H9 (cell line): ENCODE data around the gene TM9SF1. TPM values are rescaled to one million over a fixed set of nuclear protein-coding genes. Genes with fewer than 3 reads are reported as not detected.

Source experiments
- DNase-seq: peaks from one replicate; pipeline ENCODE4 v3.0.0-alpha.2; 2017
- H2AFZ ChIP-seq: one replicate; pipeline ENCODE4 v1.6.1; 2013; ENCODE audit warnings: mild to moderate bottlenecking, low read length, control low read depth, moderate library complexity
- H2AK5ac ChIP-seq: 2 replicates; pipeline ENCODE4 v1.6.1; 2013; ENCODE audit warnings: low read length, control low read depth, mixed read lengths; ENCODE audit not compliant: insufficient read length
- H2BK120ac ChIP-seq: one replicate; pipeline ENCODE4 v1.6.1; 2013; ENCODE audit warnings: low read depth, mild to moderate bottlenecking, low read length, control low read depth, inconsistent platforms; ENCODE audit not compliant: poor library complexity, severe bottlenecking
- H2BK12ac ChIP-seq: 2 replicates; pipeline ENCODE4 v1.6.1; 2013; ENCODE audit warnings: low read length, control low read depth, mixed read lengths, low read depth; ENCODE audit not compliant: insufficient read length
- H2BK15ac ChIP-seq: 2 replicates; pipeline ENCODE4 v1.6.1; 2013; ENCODE audit warnings: low read depth, low read length, control low read depth
- H2BK20ac ChIP-seq: one replicate; pipeline ENCODE4 v1.6.1; 2013; ENCODE audit warnings: low read depth, mild to moderate bottlenecking, low read length, control low read depth, inconsistent platforms; ENCODE audit not compliant: poor library complexity, severe bottlenecking
- H2BK5ac ChIP-seq: 2 replicates; pipeline ENCODE4 v1.6.1; 2013; ENCODE audit warnings: low read length, control low read depth, mixed read lengths; ENCODE audit not compliant: insufficient read length
- H3K14ac ChIP-seq: 2 replicates; pipeline ENCODE4 v1.6.1; 2013; ENCODE audit warnings: low read length, control low read depth; ENCODE audit not compliant: insufficient read depth
- H3K18ac ChIP-seq: 2 replicates; pipeline ENCODE4 v1.6.1; 2013; ENCODE audit warnings: low read depth, mild to moderate bottlenecking, mixed read lengths, low read length, control low read depth; ENCODE audit not compliant: insufficient read length
- H3K23ac ChIP-seq: 2 replicates; pipeline ENCODE4 v1.6.1; 2013; ENCODE audit warnings: low read length, control low read depth, mixed read lengths, low read depth; ENCODE audit not compliant: insufficient read length
- H3K23me2 ChIP-seq: 2 replicates; pipeline ENCODE4 v1.6.1; 2013; ENCODE audit warnings: low read depth, mild to moderate bottlenecking, mixed read lengths, low read length, control low read depth; ENCODE audit not compliant: insufficient read length, poor library complexity, severe bottlenecking
- H3K27ac ChIP-seq: 2 replicates; pipeline ENCODE4 v1.5.1; 2013; ENCODE audit warnings: low read length, control low read depth, mixed read lengths, low read depth; ENCODE audit not compliant: insufficient read length
- H3K27me3 ChIP-seq: 2 replicates; pipeline ENCODE4 v1.6.1; 2013; ENCODE audit warnings: low read length, control low read depth, inconsistent platforms; ENCODE audit not compliant: insufficient read depth
- H3K4ac ChIP-seq: 2 replicates; pipeline ENCODE4 v1.6.1; 2013; ENCODE audit warnings: low read depth, mild to moderate bottlenecking, control low read depth, inconsistent platforms, low read length, moderate library complexity
- H3K4me1 ChIP-seq: 2 replicates; pipeline ENCODE4 v1.6.1; 2013; ENCODE audit warnings: low read length, control low read depth, inconsistent platforms; ENCODE audit not compliant: insufficient read depth
- H3K4me2 ChIP-seq: 2 replicates; pipeline ENCODE4 v1.6.1; 2013; ENCODE audit warnings: low read length, control low read depth, mixed read lengths; ENCODE audit not compliant: insufficient read length, insufficient read depth
- H3K56ac ChIP-seq: 2 replicates; pipeline ENCODE4 v1.6.1; 2013; ENCODE audit warnings: low read depth, mild to moderate bottlenecking, mixed read lengths, low read length, control low read depth; ENCODE audit not compliant: insufficient read length
- H3K79me1 ChIP-seq: 2 replicates; pipeline ENCODE4 v1.6.1; 2013; ENCODE audit warnings: low read depth, mild to moderate bottlenecking, moderate library complexity, low read length, control low read depth, inconsistent platforms; ENCODE audit not compliant: insufficient read depth, poor library complexity, severe bottlenecking
- H3K79me2 ChIP-seq: 2 replicates; pipeline ENCODE4 v1.6.1; 2013; ENCODE audit warnings: low read length, control low read depth, inconsistent platforms; ENCODE audit not compliant: insufficient read depth
- H3K9ac ChIP-seq: 2 replicates; pipeline ENCODE4 v1.6.1; 2013; ENCODE audit warnings: low read length, control low read depth, mixed read lengths; ENCODE audit not compliant: insufficient read length; ENCODE audit errors: extremely low read depth
- H3K9me3 ChIP-seq: one replicate; pipeline ENCODE4 v1.6.1; 2013; ENCODE audit warnings: low read depth, low read length, inconsistent platforms; ENCODE audit not compliant: control insufficient read depth
- H3T11ph ChIP-seq: one replicate; pipeline ENCODE4 v1.6.1; 2013; ENCODE audit warnings: mild to moderate bottlenecking, low read length, control low read depth, inconsistent platforms
- H4K20me1 ChIP-seq: one replicate; pipeline ENCODE4 v1.6.1; 2013; ENCODE audit not compliant: control insufficient read depth, insufficient read length, insufficient read depth
- H4K5ac ChIP-seq: 2 replicates; pipeline ENCODE4 v1.6.1; 2013; ENCODE audit warnings: low read depth, mild to moderate bottlenecking, mixed read lengths, low read length, control low read depth; ENCODE audit not compliant: insufficient read length
- H4K8ac ChIP-seq: replicated peaks from 2 replicates; pipeline ENCODE4 v1.6.1; 2013; ENCODE audit warnings: low read length, control low read depth, mixed read lengths, low read depth; ENCODE audit not compliant: insufficient read length
- H4K91ac ChIP-seq: 2 replicates; pipeline ENCODE4 v1.6.1; 2013; ENCODE audit warnings: low read depth, mild to moderate bottlenecking, moderate library complexity, mixed read lengths, low read length, control low read depth; ENCODE audit not compliant: insufficient read length
- H3K27ac Mint-ChIP-seq, 3 experiments: 2 replicates in 2 of 3; 3 replicates in 1 of 3; pipeline ENCODE4 v1.8.0; 2020 to 2021; ENCODE audit warnings: mixed read lengths in 3 of 3, mild to moderate bottlenecking in 1 of 3, moderate library complexity in 1 of 3
- H3K27me3 Mint-ChIP-seq: 2 replicates; pipeline ENCODE4 v1.8.0; 2021; ENCODE audit warnings: low read depth, mild to moderate bottlenecking, moderate library complexity, mixed read lengths
- H3K36me3 Mint-ChIP-seq, 3 experiments: 2 replicates in 2 of 3; 3 replicates in 1 of 3; pipeline ENCODE4 v1.8.0; 2020 to 2021; ENCODE audit warnings: low read depth in 3 of 3, mixed read lengths in 3 of 3; ENCODE audit not compliant: insufficient read depth in 1 of 3
- H3K4me1 Mint-ChIP-seq, 2 experiments: 2 replicates each; pipeline ENCODE4 v1.8.0; 2020; ENCODE audit warnings: mixed read lengths in 2 of 2
- H3K4me3 Mint-ChIP-seq, 2 experiments: 2 replicates in 1 of 2; 3 replicates in 1 of 2; pipeline ENCODE4 v1.8.0; 2020 to 2021; ENCODE audit warnings: mild to moderate bottlenecking in 2 of 2, mixed read lengths in 2 of 2, moderate library complexity in 1 of 2
- H3K9me3 Mint-ChIP-seq, 2 experiments: 2 replicates in 1 of 2; 3 replicates in 1 of 2; pipeline ENCODE4 v1.8.0; 2020; ENCODE audit warnings: mild to moderate bottlenecking in 2 of 2, mixed read lengths in 2 of 2, moderate library complexity in 1 of 2
- WGBS: extraction: QIAGEN DNeasy Blood & Tissue Kit; methylation state at CpG from one replicate; pipeline ENCODE4 v1.1.7; 2013; ENCODE audit warnings: missing lambda C conversion rate, low lambda C conversion rate, mixed read lengths; ENCODE audit not compliant: insufficient read length; ENCODE audit errors: extremely low coverage; 5-methylcytosine and 5-hydroxymethylcytosine counted together
- total RNA-seq: library from RNA; stranded (reverse); gene quantifications from 2 replicates; pipeline ENCODE4 v1.2.1, GENCODE V29; 2021
- TF ChIP-seq, protein P1 (sequence below): fragments of 200-600 bp; sonication (generic); conservative IDR thresholded peaks from 3 replicates; pipeline ENCODE4 v1.8.0; 2021; ENCODE audit warnings: antibody characterized with exemption, mild to moderate bottlenecking

The TM9SF1 gene
- total RNA-seq, 1 experiment from 2014 or later = 31.6 TPM

DNA sequence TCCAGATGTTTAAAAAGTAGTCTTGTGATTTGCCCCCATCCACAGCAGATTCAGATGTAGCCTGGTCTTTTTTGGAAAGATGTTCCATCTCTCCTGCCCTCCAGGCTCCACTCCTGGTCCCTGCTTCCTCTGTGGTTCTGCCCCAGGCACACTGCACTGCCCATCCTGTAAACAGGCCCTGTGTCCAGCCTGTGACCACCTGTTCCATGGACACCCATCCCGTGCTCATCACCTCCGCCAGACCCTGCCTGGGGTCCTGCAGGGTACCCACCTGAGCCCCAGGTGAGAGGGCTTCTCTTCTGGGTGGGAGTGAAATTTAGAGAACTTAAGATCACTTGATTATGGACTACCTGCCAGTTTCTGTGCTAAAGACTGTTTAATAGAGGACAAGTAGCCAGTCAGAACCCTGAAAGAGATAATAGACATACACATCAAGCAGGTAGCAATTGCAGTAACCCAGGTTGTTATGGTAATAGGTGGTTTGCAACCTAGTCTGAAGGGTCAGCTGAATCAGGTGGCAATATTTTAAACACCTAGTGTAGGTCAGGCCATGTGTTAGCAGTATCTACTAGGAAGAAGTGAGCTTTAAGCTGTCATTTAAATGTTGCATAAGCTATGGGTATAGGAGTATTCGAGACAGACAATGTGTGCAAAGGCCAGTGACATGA, 45.8 kb downstream of the TM9SF1 start:
- Mint-ChIP-seq H3K9me3 (no peaks in the 10 kb centered on the region), H3K36me3 (peaks cover 21 to 58% (median 56%) of the 10 kb centered on the region in 3 experiments), H3K27ac (no peak overlapping the region), H3K27me3 (no peaks in the 10 kb centered on the region), H3K4me1 (peaks cover 21 to 24% of the 10 kb centered on the region in 2 experiments), H3K4me3 (peak overlapping the region in 1 of 2 experiments; percentile 99; a peak in 4 of 5 replicates)
- no peak overlapping the region for H2AK5ac ChIP-seq
- H3K23ac ChIP-seq = no peak overlapping the region
- H4K91ac ChIP-seq = no peak overlapping the region
- H3K27ac ChIP-seq = no peak overlapping the region
- no peak overlapping the region for H3K4ac ChIP-seq
- H3K14ac ChIP-seq = no peak overlapping the region
- H2AFZ ChIP-seq = no peak overlapping the region
- H3K9ac ChIP-seq = no peak overlapping the region
- no CpG with 5 or more reads among the region's 3 CpGs for WGBS
- no peak overlapping the region for H4K5ac ChIP-seq
- no peak overlapping the region for H3T11ph ChIP-seq
- H3K9me3 ChIP-seq = no peaks in the 10 kb centered on the region
- no peak overlapping the region for H2BK5ac ChIP-seq
- H3K4me2 ChIP-seq = no peak overlapping the region
- H3K79me1 ChIP-seq = peaks cover 4% of the 10 kb centered on the region
- H2BK120ac ChIP-seq = no peak overlapping the region
- no peaks in the 10 kb centered on the region for H3K27me3 ChIP-seq
- no peak overlapping the region for H3K56ac ChIP-seq
- no peak for DNase-seq
- H2BK20ac ChIP-seq = no peak overlapping the region
- H3K79me2 ChIP-seq = peaks cover 8% of the 10 kb centered on the region; the same call in 1 of the 2 replicates
- no peaks in the 10 kb centered on the region for H3K4me1 ChIP-seq
- H2BK12ac ChIP-seq = no peak overlapping the region
- peaks cover 19% of the 10 kb centered on the region for H3K23me2 ChIP-seq
- no peak overlapping the region for H4K8ac ChIP-seq
- H4K20me1 ChIP-seq = no peaks in the 10 kb centered on the region
- no peak overlapping the region for H2BK15ac ChIP-seq
- TF ChIP-seq, protein P1, sequence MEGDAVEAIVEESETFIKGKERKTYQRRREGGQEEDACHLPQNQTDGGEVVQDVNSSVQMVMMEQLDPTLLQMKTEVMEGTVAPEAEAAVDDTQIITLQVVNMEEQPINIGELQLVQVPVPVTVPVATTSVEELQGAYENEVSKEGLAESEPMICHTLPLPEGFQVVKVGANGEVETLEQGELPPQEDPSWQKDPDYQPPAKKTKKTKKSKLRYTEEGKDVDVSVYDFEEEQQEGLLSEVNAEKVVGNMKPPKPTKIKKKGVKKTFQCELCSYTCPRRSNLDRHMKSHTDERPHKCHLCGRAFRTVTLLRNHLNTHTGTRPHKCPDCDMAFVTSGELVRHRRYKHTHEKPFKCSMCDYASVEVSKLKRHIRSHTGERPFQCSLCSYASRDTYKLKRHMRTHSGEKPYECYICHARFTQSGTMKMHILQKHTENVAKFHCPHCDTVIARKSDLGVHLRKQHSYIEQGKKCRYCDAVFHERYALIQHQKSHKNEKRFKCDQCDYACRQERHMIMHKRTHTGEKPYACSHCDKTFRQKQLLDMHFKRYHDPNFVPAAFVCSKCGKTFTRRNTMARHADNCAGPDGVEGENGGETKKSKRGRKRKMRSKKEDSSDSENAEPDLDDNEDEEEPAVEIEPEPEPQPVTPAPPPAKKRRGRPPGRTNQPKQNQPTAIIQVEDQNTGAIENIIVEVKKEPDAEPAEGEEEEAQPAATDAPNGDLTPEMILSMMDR = no peak
- no peak overlapping the region for H3K18ac ChIP-seq
